GM18868 (cell line): ENCODE results near the gene ARID1B.
A peak's percentile ranks its signal among the peaks of the same experiment; 100 is the strongest.

Source experiments
- ATAC-seq: cut with Tn5 transposase; IDR thresholded peaks from one replicate; pipeline ENCODE4 v1.9.1; 2021; ENCODE audit warnings: mild to moderate bottlenecking, moderate library complexity; ENCODE audit not compliant: unreplicated experiment

Gene ARID1B

GRCh38 chr6:157217894-157218370, 440.8 kb downstream of the ARID1B start:
- ATAC-seq, result no peak

- ATAC-seq, result no peak
These were observed 441.4 kb downstream of the ARID1B start for GRCh38 chr6:157218371-157219198.

GRCh38 chr6:157219201-157220200, 442.3 kb downstream of the ARID1B start:
- ATAC-seq, result no peak

GRCh38 chr6:157220485-157220884, 443.3 kb downstream of the ARID1B start:
- no peak for ATAC-seq

GRCh38 chr6:157221049-157221816, 444.1 kb downstream of the ARID1B start:
- peak; percentile 69 for ATAC-seq

GRCh38 chr6:157221817-157222175, 444.6 kb downstream of the ARID1B start:
- ATAC-seq, result no peak

GRCh38 chr6:157222201-157222981, 445.2 kb downstream of the ARID1B start:
- ATAC-seq, result no peak

- peak; percentile 38 for ATAC-seq
These were observed 445.8 kb downstream of the ARID1B start for GRCh38 chr6:157223021-157223430.

GRCh38 chr6:157223511-157223910, 446.3 kb downstream of the ARID1B start:
- ATAC-seq, result no peak

GRCh38 chr6:157224178-157224950, 447.2 kb downstream of the ARID1B start:
- ATAC-seq, result no peak

- ATAC-seq, result no peak
These were observed 447.9 kb downstream of the ARID1B start for GRCh38 chr6:157224951-157225574.

- ATAC-seq, result no peak
These were observed 448.4 kb downstream of the ARID1B start for GRCh38 chr6:157225575-157225995.

GRCh38 chr6:157226026-157226625, 448.9 kb downstream of the ARID1B start:
- ATAC-seq, result no peak

- no peak for ATAC-seq
These were observed 449.6 kb downstream of the ARID1B start for GRCh38 chr6:157226761-157227160.

- ATAC-seq, result no peak
These were observed 450.3 kb downstream of the ARID1B start for GRCh38 chr6:157227202-157228166.

- no peak for ATAC-seq
These were observed 451.4 kb downstream of the ARID1B start for GRCh38 chr6:157228426-157229131.
